GM23248 (cell line): ENCODE measurements around the gene SIGLEC11. TPM values are rescaled to one million over a fixed set of nuclear protein-coding genes. Genes with fewer than 3 reads are reported as not detected.

ENCODE experiments used
- DNase-seq: peaks from one replicate; pipeline ENCODE4 v3.0.0-alpha.2; 2015
- H2AFZ ChIP-seq: fragments of 200-600 bp; sonication (generic); 2 replicates; pipeline ENCODE4 v1.6.1; 2016; ENCODE audit warnings: antibody characterized with exemption
- H3F3A ChIP-seq: fragments of 200-600 bp; sonication (generic); 2 replicates; pipeline ENCODE4 v1.6.1; 2016; ENCODE audit warnings: mild to moderate bottlenecking, antibody characterized with exemption, mixed run types; ENCODE audit not compliant: insufficient read depth
- H3K27ac ChIP-seq: fragments of 200-600 bp; sonication (generic); 2 replicates; pipeline ENCODE4 v1.5.1; 2016; ENCODE audit warnings: mild to moderate bottlenecking
- H3K27me3 ChIP-seq: fragments of 200-600 bp; sonication (generic); replicated peaks from 2 replicates; pipeline ENCODE4 v1.6.1; 2016; ENCODE audit warnings: mild to moderate bottlenecking; ENCODE audit not compliant: insufficient read depth
- H3K36me3 ChIP-seq: fragments of 200-600 bp; sonication (generic); 2 replicates; pipeline ENCODE4 v1.6.1; 2016; ENCODE audit warnings: low read depth, mild to moderate bottlenecking
- H3K4me1 ChIP-seq: fragments of 200-600 bp; sonication (generic); 2 replicates; pipeline ENCODE4 v1.6.1; 2016; ENCODE audit warnings: mild to moderate bottlenecking; ENCODE audit not compliant: insufficient read depth
- H3K4me2 ChIP-seq: fragments of 200-600 bp; sonication (generic); one replicate; pipeline ENCODE4 v1.6.1; 2016; ENCODE audit warnings: mild to moderate bottlenecking; ENCODE audit not compliant: unreplicated experiment
- H3K4me3 ChIP-seq: fragments of 200-600 bp; sonication (generic); 2 replicates; pipeline ENCODE4 v1.5.1; 2016; ENCODE audit warnings: mild to moderate bottlenecking
- H3K79me2 ChIP-seq: fragments of 200-600 bp; sonication (generic); 2 replicates; pipeline ENCODE4 v1.6.1; 2016; ENCODE audit warnings: mild to moderate bottlenecking; ENCODE audit not compliant: insufficient read depth
- H3K9ac ChIP-seq: fragments of 200-600 bp; sonication (generic); 2 replicates; pipeline ENCODE4 v1.6.1; 2016; ENCODE audit warnings: mild to moderate bottlenecking
- H3K9me2 ChIP-seq: fragments of 200-600 bp; sonication (generic); 2 replicates; pipeline ENCODE4 v1.6.1; 2016; ENCODE audit warnings: mixed run types, mild to moderate bottlenecking, moderate library complexity; ENCODE audit not compliant: insufficient read depth
- H3K9me3 ChIP-seq: fragments of 200-600 bp; sonication (generic); one replicate; pipeline ENCODE4 v1.6.1; 2017; ENCODE audit warnings: low read depth
- H4K20me1 ChIP-seq: fragments of 200-600 bp; sonication (generic); 2 replicates; pipeline ENCODE4 v1.6.0; 2016; ENCODE audit not compliant: insufficient read depth
- EZH2 ChIP-seq: fragments of 200-600 bp; sonication (generic); IDR thresholded peaks from 2 replicates; pipeline ENCODE4 v1.6.1; 2018; ENCODE audit warnings: antibody characterized with exemption, mild to moderate bottlenecking; ENCODE audit not compliant: insufficient read depth, poor library complexity, severe bottlenecking
- EZH2phosphoT487 ChIP-seq: fragments of 200-600 bp; sonication (generic); IDR thresholded peaks from 2 replicates; pipeline ENCODE4 v1.6.1; 2018; ENCODE audit warnings: antibody characterized with exemption, moderate library complexity, mild to moderate bottlenecking, low read depth; ENCODE audit not compliant: insufficient read depth
- WGBS, 2 experiments: methylation state at CpG; one replicate each; pipeline ENCODE4 v1.1.6; 2015 to 2017; ENCODE audit warnings: low lambda C conversion rate in 2 of 2, low coverage in 1 of 2; ENCODE audit errors: missing lambda C conversion rate in 2 of 2; 5-methylcytosine and 5-hydroxymethylcytosine counted together
- in situ Hi-C: fragments of 300-500 bp; cut with MboI; formaldehyde crosslinking; loops from 2 replicates; pipeline ENCODE4 v1.15.0; 2020
- polyA plus RNA-seq: library from polyadenylated mRNA; unstranded; fragments of >200 nt; fragmentation: Nextera tagmentation; extraction: Ambion mirVana; gene quantifications from 2 replicates; pipeline ENCODE4 v1.2.1, GENCODE V29; 2016
- total RNA-seq: library from RNA; depleted of rRNA; stranded (reverse); fragments of >200 nt; shearing (Covaris generic); gene quantifications from 2 replicates; pipeline ENCODE4 v1.2.3, GENCODE V29; 2014

The SIGLEC11 gene
- total and polyA plus RNA-seq, 2 experiments from 2014 or later: not detected

GRCh38 chr19:49939721-49940481 is 21.1 kb downstream of the SIGLEC11 start:
- Histone ChIP-seq H3K9me3 (no peaks in the 10 kb centered on the region), H3K4me1 (no peaks in the 10 kb centered on the region), H2AFZ (no peak overlapping the region), H3K27ac (no peak overlapping the region), H3K4me3 (no peak overlapping the region), H4K20me1 (no peaks in the 10 kb centered on the region), H3K4me2 (no peak overlapping the region), H3K36me3 (no peaks in the 10 kb centered on the region), H3K9ac (no peak overlapping the region), H3K27me3 (0 out of 2 replicates have a peak, but pooled peaks cover 10% of the 10 kb centered on the region), H3K79me2 (no peaks in the 10 kb centered on the region), H3K9me2 (no peaks in the 10 kb centered on the region), H3F3A (no peaks in the 10 kb centered on the region)
- WGBS, 2 experiments: 48 to 58% methylated on average over 7 of the region's 7 CpGs
- in situ Hi-C loops: loop anchor here (25.0 kb wide), 1 partner anchor 197 kb away; no protein-coding TSS in a partner anchor
- DNase-seq: no peak
- TF ChIP-seq EZH2phosphoT487 (no peak), EZH2 (no peak)

DNA sequence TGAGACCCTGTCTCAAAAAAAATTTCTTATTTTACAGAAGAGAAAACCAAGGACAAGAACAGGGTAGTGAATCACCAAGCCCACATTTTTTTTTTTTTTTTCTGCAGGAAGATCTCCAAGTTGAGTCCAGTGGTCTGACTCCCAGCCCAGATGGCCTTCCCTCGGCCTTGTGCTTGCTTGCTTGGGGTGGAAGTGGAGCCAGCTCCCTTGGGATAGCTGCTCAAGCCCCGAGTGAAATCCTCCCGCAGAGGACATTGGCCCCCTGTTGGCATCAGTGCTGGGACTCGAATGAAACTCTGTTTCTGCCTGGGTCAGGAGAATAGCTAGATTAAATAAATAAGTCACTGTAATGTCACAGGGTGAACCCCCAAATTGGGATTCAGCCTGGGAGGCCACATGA is 22.3 kb downstream of the SIGLEC11 start:
- in situ Hi-C loops: loop anchor here (25.0 kb wide), 1 partner anchor 199 kb away; no protein-coding TSS in a partner anchor
- WGBS, 2 experiments: 66 to 67% methylated on average over 4 of the region's 4 CpGs

DNA sequence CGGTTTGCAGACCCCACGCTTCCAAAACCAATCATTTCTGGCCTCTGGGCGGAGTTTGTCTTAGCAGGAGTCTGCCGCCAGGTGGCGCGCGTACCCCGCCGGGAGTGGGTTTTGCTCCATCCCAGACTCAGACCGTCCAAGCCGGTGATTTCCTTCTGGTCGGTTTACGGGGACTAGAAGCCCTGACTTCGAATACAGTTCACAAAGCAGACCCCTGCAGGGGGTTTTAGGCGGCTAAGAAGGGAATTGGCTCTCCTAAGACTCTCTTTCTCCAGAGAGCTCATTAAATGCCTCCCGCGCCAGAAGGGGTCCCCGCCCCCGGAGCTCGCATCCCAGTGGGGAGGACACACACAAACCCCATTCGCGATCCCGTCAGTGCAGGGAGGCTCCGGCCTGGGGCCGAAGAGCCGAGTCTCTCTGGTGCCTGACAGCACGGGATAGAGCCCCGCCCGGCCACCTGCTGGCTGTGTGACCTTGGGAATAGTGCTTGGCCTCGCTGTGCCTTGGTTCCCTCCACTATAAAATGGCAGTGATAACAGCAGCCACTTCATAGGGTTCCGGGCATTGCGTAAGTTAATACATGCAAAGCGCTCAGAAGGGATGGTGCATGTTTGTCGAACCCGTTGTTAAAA is 23.1 kb downstream of the SIGLEC11 start:
- Histone ChIP-seq H3K4me3 (peak overlapping the region; percentile 65), H3K79me2 (no peaks in the 10 kb centered on the region), H3K27me3 (0 out of 2 replicates have a peak, but pooled peaks cover 2% of the 10 kb centered on the region), H3K4me2 (peak overlapping the region; percentile 84), H3K36me3 (no peaks in the 10 kb centered on the region), H3K4me1 (no peaks in the 10 kb centered on the region), H3K9me2 (no peaks in the 10 kb centered on the region), H3K27ac (no peak overlapping the region), H3K9ac (no peak overlapping the region), H2AFZ (peak overlapping the region; percentile 79), H3K9me3 (no peaks in the 10 kb centered on the region), H3F3A (no peaks in the 10 kb centered on the region), H4K20me1 (no peaks in the 10 kb centered on the region)
- in situ Hi-C loops: loop anchor here (25.0 kb wide), 1 partner anchor 199 kb away; no protein-coding TSS in a partner anchor
- TF ChIP-seq EZH2phosphoT487 (no peak), EZH2 (no peak)
- WGBS, 2 experiments: 18 to 19% methylated on average over 35 of the region's 35 CpGs
- DNase-seq: peak; percentile 81

More for the DNA sequence above, 22.3 kb downstream of the SIGLEC11 start:
- Histone ChIP-seq H3K4me3 (no peak overlapping the region), H3K27me3 (0 out of 2 replicates have a peak, but pooled peaks cover 10% of the 10 kb centered on the region), H2AFZ (no peak overlapping the region), H3K9me3 (no peaks in the 10 kb centered on the region), H4K20me1 (no peaks in the 10 kb centered on the region), H3K36me3 (no peaks in the 10 kb centered on the region), H3K9me2 (no peaks in the 10 kb centered on the region), H3K27ac (no peak overlapping the region), H3F3A (no peaks in the 10 kb centered on the region), H3K79me2 (no peaks in the 10 kb centered on the region), H3K4me1 (no peaks in the 10 kb centered on the region), H3K4me2 (no peak overlapping the region), H3K9ac (no peak overlapping the region)
- TF ChIP-seq EZH2phosphoT487 (no peak), EZH2 (no peak)
- no peak for DNase-seq

- Histone ChIP-seq H3K27me3 (no peaks in the 10 kb centered on the region), H3K27ac (no peak overlapping the region), H3K9me3 (no peaks in the 10 kb centered on the region), H3K9me2 (no peaks in the 10 kb centered on the region), H4K20me1 (no peaks in the 10 kb centered on the region), H3K4me2 (no peak overlapping the region), H3F3A (no peaks in the 10 kb centered on the region), H3K4me3 (no peak overlapping the region), H3K79me2 (no peaks in the 10 kb centered on the region), H3K9ac (no peak overlapping the region), H3K4me1 (no peaks in the 10 kb centered on the region), H2AFZ (no peak overlapping the region), H3K36me3 (no peaks in the 10 kb centered on the region)
- TF ChIP-seq EZH2 (no peak), EZH2phosphoT487 (no peak)
- no peak for DNase-seq
- whole genome bisulfite sequencing, 2 experiments: 35 to 40% methylated on average over 5 of the region's 5 CpGs
- in situ Hi-C loops: loop anchor here (25.0 kb wide), 1 partner anchor 201 kb away; no protein-coding TSS in a partner anchor
Observed at GRCh38 chr19:49936549-49936948, 24.4 kb downstream of the SIGLEC11 start.
